ENCODE data around the gene POU6F2. TPM values are rescaled to one million over a fixed set of nuclear protein-coding genes. Genes with fewer than 3 reads are reported as not detected.

Gene POU6F2
- total RNA-seq, 1 donor from 2014 or later: 34.7 TPM

DNA sequence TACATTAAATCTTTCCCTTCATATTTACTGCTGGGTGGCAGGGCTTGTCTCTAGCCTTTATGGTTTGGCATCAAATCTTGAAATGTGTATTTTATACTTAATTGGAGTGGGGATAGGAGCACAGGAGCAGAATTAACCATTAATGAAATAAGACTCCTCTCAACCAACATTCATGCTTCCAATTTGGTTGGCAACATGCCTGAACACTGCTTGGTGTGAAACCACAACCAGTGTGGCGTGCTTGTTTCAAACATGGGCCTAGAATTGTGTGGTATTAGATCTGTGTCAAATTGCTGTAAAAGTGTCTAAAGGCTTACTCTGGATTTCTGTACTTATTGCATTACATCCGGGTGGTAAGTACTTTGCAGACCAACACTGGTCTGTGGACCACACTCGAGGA, 43.7 kb upstream of the POU6F2 start:
- Mint-ChIP-seq H3K27me3 (ENCODE audit: unreplicated experiment) (peaks cover 1% of the 10 kb centered on the region), H3K4me1 (ENCODE audit: low read depth, unreplicated experiment) (peaks cover 8% of the 10 kb centered on the region), H3K9me3 (ENCODE audit: unreplicated experiment) (no peaks in the 10 kb centered on the region), H3K4me3 (ENCODE audit: unreplicated experiment) (no peak overlapping the region), H3K27ac (ENCODE audit: unreplicated experiment) (no peak overlapping the region), H3K36me3 (ENCODE audit: unreplicated experiment) (no peaks in the 10 kb centered on the region)
- DNase-seq: no peak
- TF ChIP-seq, protein P1, sequence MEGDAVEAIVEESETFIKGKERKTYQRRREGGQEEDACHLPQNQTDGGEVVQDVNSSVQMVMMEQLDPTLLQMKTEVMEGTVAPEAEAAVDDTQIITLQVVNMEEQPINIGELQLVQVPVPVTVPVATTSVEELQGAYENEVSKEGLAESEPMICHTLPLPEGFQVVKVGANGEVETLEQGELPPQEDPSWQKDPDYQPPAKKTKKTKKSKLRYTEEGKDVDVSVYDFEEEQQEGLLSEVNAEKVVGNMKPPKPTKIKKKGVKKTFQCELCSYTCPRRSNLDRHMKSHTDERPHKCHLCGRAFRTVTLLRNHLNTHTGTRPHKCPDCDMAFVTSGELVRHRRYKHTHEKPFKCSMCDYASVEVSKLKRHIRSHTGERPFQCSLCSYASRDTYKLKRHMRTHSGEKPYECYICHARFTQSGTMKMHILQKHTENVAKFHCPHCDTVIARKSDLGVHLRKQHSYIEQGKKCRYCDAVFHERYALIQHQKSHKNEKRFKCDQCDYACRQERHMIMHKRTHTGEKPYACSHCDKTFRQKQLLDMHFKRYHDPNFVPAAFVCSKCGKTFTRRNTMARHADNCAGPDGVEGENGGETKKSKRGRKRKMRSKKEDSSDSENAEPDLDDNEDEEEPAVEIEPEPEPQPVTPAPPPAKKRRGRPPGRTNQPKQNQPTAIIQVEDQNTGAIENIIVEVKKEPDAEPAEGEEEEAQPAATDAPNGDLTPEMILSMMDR (IDR thresholded peaks at IDR 0.05; ENCODE audit: partially characterized antibody, unreplicated experiment): no peak

DNA sequence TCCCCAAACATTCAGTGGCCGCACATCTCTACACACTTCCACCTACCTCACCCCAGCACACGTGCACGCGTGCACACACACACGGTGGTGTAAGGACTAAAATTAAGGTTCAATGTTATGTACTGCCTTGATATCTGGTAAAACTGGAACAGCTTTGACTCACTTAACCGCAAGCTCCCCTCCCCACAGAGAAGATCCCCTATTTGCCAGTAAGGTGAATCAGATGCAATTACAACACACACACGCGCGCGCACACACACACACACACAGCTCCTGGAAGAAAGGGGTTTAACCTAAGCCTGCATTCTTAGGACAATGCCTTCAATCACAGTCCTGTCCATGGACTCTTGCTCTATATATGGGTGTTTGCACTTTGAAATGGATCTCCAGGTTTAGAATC, 43.2 kb upstream of the POU6F2 start:
- H3K36me3 Mint-ChIP-seq (ENCODE audit: unreplicated experiment): no peaks in the 10 kb centered on the region
- no peak overlapping the region for H3K27ac Mint-ChIP-seq (ENCODE audit: unreplicated experiment)
- H3K27me3 Mint-ChIP-seq (ENCODE audit: unreplicated experiment): peaks cover 1% of the 10 kb centered on the region
- no peak overlapping the region for H3K4me3 Mint-ChIP-seq (ENCODE audit: unreplicated experiment)
- DNase-seq: no peak
- peaks cover 9% of the 10 kb centered on the region for H3K4me1 Mint-ChIP-seq (ENCODE audit: low read depth, unreplicated experiment)
- TF ChIP-seq, protein P1 (IDR thresholded peaks at IDR 0.05; ENCODE audit: partially characterized antibody, unreplicated experiment): no peak
- no peaks in the 10 kb centered on the region for H3K9me3 Mint-ChIP-seq (ENCODE audit: unreplicated experiment)

DNA sequence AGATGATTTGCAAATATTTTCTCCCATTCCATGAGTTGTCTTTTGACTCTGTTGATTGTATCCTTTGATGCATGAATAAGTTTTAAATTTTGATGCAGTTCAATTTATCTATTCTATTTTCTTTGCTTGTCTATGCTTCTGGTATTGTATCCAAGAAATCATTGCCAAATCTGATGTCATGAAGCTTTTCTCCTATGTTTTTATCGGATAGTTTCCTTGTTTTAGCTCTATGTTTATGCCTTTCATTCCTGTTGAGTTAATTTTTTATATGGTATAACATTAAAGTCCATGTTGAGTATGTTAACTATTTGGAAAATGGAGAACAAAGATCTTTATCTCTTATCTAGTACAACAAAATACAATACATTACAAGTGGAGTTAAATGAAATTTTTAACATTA, 41.1 kb upstream of the POU6F2 start:
- TF ChIP-seq, protein P1 (IDR thresholded peaks at IDR 0.05; ENCODE audit: partially characterized antibody, unreplicated experiment): no peak
- Mint-ChIP-seq H3K4me3 (ENCODE audit: unreplicated experiment) (no peak overlapping the region), H3K9me3 (ENCODE audit: unreplicated experiment) (no peaks in the 10 kb centered on the region), H3K36me3 (ENCODE audit: unreplicated experiment) (no peaks in the 10 kb centered on the region), H3K27ac (ENCODE audit: unreplicated experiment) (no peak overlapping the region), H3K27me3 (ENCODE audit: unreplicated experiment) (peaks cover 1% of the 10 kb centered on the region), H3K4me1 (ENCODE audit: low read depth, unreplicated experiment) (peaks cover 7% of the 10 kb centered on the region)
- no peak for DNase-seq

DNA sequence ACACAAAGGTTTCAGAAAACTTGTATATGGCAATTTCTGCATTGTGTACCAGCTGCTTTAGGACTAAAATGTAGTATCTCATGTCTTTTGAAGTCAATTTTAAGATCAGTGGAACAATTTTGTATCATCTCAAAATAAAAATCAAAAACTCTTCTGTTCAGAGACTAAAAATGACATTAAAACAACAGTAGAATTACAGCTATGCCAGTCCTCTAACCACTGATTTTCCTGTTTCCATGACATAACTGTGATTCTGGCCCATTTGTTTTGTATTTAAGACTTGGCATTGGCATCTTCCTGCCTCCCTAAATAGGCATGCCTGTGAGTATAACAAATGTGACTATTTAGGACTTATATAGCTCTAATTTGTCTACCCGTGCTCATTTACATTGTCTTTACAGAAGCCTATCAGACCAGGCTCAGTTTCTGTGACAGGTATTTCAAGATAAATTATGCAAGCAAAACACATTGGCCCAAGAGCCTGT, 39.7 kb upstream of the POU6F2 start:
- DNase-seq: no peak
- peaks cover 4% of the 10 kb centered on the region for H3K4me1 Mint-ChIP-seq (ENCODE audit: low read depth, unreplicated experiment)
- H3K4me3 Mint-ChIP-seq (ENCODE audit: unreplicated experiment): no peak overlapping the region
- H3K27me3 Mint-ChIP-seq (ENCODE audit: unreplicated experiment): peaks cover 1% of the 10 kb centered on the region
- H3K9me3 Mint-ChIP-seq (ENCODE audit: unreplicated experiment): no peaks in the 10 kb centered on the region
- no peak overlapping the region for H3K27ac Mint-ChIP-seq (ENCODE audit: unreplicated experiment)
- TF ChIP-seq, protein P1 (IDR thresholded peaks at IDR 0.05; ENCODE audit: partially characterized antibody, unreplicated experiment): no peak
- H3K36me3 Mint-ChIP-seq (ENCODE audit: unreplicated experiment): no peaks in the 10 kb centered on the region

DNA sequence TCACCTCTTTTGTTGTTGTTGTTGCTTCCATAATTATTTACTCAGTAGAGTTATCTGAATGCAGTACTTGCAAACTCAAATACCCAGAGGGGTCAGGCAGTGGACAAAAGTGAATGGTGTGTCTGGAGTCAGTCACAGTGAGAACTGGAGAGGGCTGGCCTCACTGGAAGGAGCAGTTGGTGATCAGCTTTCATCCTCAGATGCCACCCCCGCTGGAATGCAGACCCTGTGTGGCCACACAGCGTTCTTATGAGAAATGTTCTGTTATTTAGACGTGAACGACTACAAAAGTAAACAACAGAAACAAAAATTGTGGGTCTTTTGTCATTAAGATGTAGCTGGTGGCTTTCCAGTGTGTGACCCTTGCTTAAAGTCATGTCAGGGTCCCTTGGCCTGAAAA, 39.1 kb upstream of the POU6F2 start:
- H3K4me3 Mint-ChIP-seq (ENCODE audit: unreplicated experiment): no peak overlapping the region
- TF ChIP-seq, protein P1 (IDR thresholded peaks at IDR 0.05; ENCODE audit: partially characterized antibody, unreplicated experiment): no peak
- peaks cover 4% of the 10 kb centered on the region for H3K4me1 Mint-ChIP-seq (ENCODE audit: low read depth, unreplicated experiment)
- no peak overlapping the region for H3K27ac Mint-ChIP-seq (ENCODE audit: unreplicated experiment)
- H3K27me3 Mint-ChIP-seq (ENCODE audit: unreplicated experiment): peaks cover 1% of the 10 kb centered on the region
- H3K9me3 Mint-ChIP-seq (ENCODE audit: unreplicated experiment): no peaks in the 10 kb centered on the region
- H3K36me3 Mint-ChIP-seq (ENCODE audit: unreplicated experiment): no peaks in the 10 kb centered on the region
- DNase-seq: no peak
